Measurements from ENCODE around the gene GPR107. TPM values are rescaled to one million over a fixed set of nuclear protein-coding genes. Genes with fewer than 3 reads are reported as not detected.

The GPR107 gene
- total and polyA plus RNA-seq, 2 of the 8 experiments (the other 6 are each of a cell fraction or from before 2014, with no cell fraction given) = 19.3 to 30.7 TPM

DNA sequence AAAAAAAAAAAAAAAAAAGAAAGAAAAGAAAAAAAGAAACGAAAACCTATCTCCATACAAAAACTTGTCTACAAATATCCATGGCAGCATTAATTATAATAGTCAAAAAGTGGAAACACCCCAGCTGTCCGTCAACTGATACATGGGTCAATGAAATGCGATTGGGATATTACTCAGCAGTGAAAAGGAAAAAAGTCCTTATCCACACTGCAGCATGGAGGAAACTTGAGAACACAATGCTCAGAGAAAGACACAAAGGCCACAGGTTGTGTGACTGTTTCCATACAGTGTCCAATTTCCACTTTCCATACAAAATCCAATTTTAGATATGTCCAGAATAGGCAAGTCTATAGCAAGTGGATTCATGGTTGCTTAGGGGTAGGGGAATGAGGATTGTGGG lies 94.2 kb downstream of the GPR107 start:
- POLR2A ChIA-PET (ENCODE audit: partially characterized antibody) = no interaction called here
- no peak for TF ChIP-seq SP2 (IDR thresholded peaks at IDR 0.05; ENCODE audit: low read length)
- TF ChIP-seq YY1 (IDR thresholded peaks at IDR 0.05; ENCODE audit: low read depth, low read length) = no peak
- TF ChIP-seq SIN3A (conservative IDR thresholded peaks at IDR 0.05 in 1 of 2, IDR thresholded peaks at IDR 0.05 in 1 of 2; ENCODE audit: low read depth in 1 of 2, low read length in 2 of 2) = no peak
- TF ChIP-seq SAP30 (IDR thresholded peaks at IDR 0.05; ENCODE audit: insufficient read depth, insufficient replicate concordance, low read length) = no peak
- TF ChIP-seq, protein P1, sequence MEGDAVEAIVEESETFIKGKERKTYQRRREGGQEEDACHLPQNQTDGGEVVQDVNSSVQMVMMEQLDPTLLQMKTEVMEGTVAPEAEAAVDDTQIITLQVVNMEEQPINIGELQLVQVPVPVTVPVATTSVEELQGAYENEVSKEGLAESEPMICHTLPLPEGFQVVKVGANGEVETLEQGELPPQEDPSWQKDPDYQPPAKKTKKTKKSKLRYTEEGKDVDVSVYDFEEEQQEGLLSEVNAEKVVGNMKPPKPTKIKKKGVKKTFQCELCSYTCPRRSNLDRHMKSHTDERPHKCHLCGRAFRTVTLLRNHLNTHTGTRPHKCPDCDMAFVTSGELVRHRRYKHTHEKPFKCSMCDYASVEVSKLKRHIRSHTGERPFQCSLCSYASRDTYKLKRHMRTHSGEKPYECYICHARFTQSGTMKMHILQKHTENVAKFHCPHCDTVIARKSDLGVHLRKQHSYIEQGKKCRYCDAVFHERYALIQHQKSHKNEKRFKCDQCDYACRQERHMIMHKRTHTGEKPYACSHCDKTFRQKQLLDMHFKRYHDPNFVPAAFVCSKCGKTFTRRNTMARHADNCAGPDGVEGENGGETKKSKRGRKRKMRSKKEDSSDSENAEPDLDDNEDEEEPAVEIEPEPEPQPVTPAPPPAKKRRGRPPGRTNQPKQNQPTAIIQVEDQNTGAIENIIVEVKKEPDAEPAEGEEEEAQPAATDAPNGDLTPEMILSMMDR (IDR thresholded peaks at IDR 0.05; ENCODE audit: control extremely low read depth in 1 of 3, insufficient read depth in 1 of 3, low read depth in 1 of 3, low read length in 3 of 3) = no peak
- no peak for TF ChIP-seq BRCA1 (IDR thresholded peaks at IDR 0.05; ENCODE audit: low read depth, low read length)
- TF ChIP-seq CTBP2 (IDR thresholded peaks at IDR 0.05; ENCODE audit: borderline replicate concordance, insufficient read depth, insufficient read length, low read length) = no peak
- TF ChIP-seq KDM5A (IDR thresholded peaks at IDR 0.05; ENCODE audit: low read length) = no peak
- TF ChIP-seq, protein P2, sequence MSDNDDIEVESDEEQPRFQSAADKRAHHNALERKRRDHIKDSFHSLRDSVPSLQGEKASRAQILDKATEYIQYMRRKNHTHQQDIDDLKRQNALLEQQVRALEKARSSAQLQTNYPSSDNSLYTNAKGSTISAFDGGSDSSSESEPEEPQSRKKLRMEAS (IDR thresholded peaks at IDR 0.05) = no peak
- TF ChIP-seq SP4 (IDR thresholded peaks at IDR 0.05; ENCODE audit: low read length) = no peak

More for the DNA sequence above, 94.2 kb downstream of the GPR107 start:
- H2AK5ac ChIP-seq (ENCODE audit: low read depth, low read length) = no peak overlapping the region
- peaks cover 0 to 7% (median 4%) of the 10 kb centered on the region in 4 experiments; a peak in 3 of 7 replicates for H3K4me1 ChIP-seq (replicated peaks in 1 of 4; ENCODE audit: control insufficient read depth in 3 of 4, insufficient read depth in 4 of 4, low read length in 3 of 4)
- no peaks in the 10 kb centered on the region for H4K20me1 ChIP-seq (replicated peaks in 1 of 2; ENCODE audit: control insufficient read depth in 1 of 2, insufficient read depth in 2 of 2, low read length in 2 of 2)
- no peak overlapping the region for H2BK15ac ChIP-seq (ENCODE audit: low read length)
- no peak overlapping the region for H3K56ac ChIP-seq (replicated peaks; ENCODE audit: insufficient read length, low read depth, low read length)
- no peaks in the 10 kb centered on the region; a peak in 1 of 7 replicates for H3K27me3 ChIP-seq (replicated peaks in 1 of 4; ENCODE audit: control insufficient read depth in 3 of 4, extremely low read depth in 1 of 4, insufficient read depth in 3 of 4, low read length in 3 of 4)
- no peak overlapping the region for H3K9ac ChIP-seq (replicated peaks in 1 of 4; ENCODE audit: extremely low read depth in 1 of 4, low read depth in 3 of 4, low read length in 3 of 4)
- no peak overlapping the region for H3K14ac ChIP-seq (ENCODE audit: insufficient read length)
- no peak for FAIRE-seq
- H3K79me2 ChIP-seq (ENCODE audit: control insufficient read depth in 1 of 2, insufficient read depth in 2 of 2, low read length in 2 of 2) = no peaks in the 10 kb centered on the region
- no peak overlapping the region for H2AFZ ChIP-seq (ENCODE audit: low read length)
- no peak overlapping the region for H3K27ac ChIP-seq (ENCODE audit: low read depth, low read length)
- H3K9me3 ChIP-seq (ENCODE audit: insufficient read depth in 2 of 2, low read depth in 1 of 2, low read length in 1 of 2) = no peaks in the 10 kb centered on the region
- no peak overlapping the region for H4K5ac ChIP-seq (ENCODE audit: insufficient read length, low read depth, low read length)
- no peak overlapping the region for H4K8ac ChIP-seq (ENCODE audit: extremely low read depth, insufficient read depth, low read length)
- H2BK12ac ChIP-seq (ENCODE audit: low read depth, low read length) = no peak overlapping the region
- H4K91ac ChIP-seq (replicated peaks; ENCODE audit: insufficient read length, low read length) = no peak overlapping the region
- no peaks in the 10 kb centered on the region for H3K36me3 ChIP-seq (ENCODE audit: control insufficient read depth in 2 of 4, insufficient read depth in 4 of 4, low read length in 3 of 4)
- CTCF ChIA-PET (ENCODE audit: partially characterized antibody) = interaction anchor here (0.6 to 2.6 kb wide), 7 partner anchors 9 to 778 kb away, joined by 3 to 9 read pairs (median 3); no protein-coding TSS in a partner anchor
- H3K18ac ChIP-seq (ENCODE audit: extremely low read depth, low read length) = no peak overlapping the region
- WGBS, 2 experiments (ENCODE audit: extremely low coverage in 1 of 2, insufficient coverage in 1 of 2, insufficient read length in 1 of 2, insufficient replicate concordance in 2 of 2, low coverage in 1 of 2, low lambda C conversion rate in 2 of 2, missing lambda C conversion rate in 1 of 2) = 92% methylated on average over 2 of the region's 3 CpGs; no CpG with 5 or more reads in 1 of the 2 experiments
- no peak overlapping the region for H3K23ac ChIP-seq (ENCODE audit: insufficient read length)
- no peak overlapping the region for H3K4ac ChIP-seq (replicated peaks; ENCODE audit: insufficient read length, low read depth, low read length)
- H3K79me1 ChIP-seq (ENCODE audit: low read depth, low read length) = no peaks in the 10 kb centered on the region
- no peak overlapping the region for H2BK120ac ChIP-seq (replicated peaks; ENCODE audit: low read depth, low read length)
- H3K4me2 ChIP-seq (ENCODE audit: insufficient read depth in 1 of 2, low read depth in 2 of 2, low read length in 2 of 2) = no peak overlapping the region
- H3K4me3 ChIP-seq (ENCODE audit: extremely low read depth in 1 of 4, insufficient read depth in 2 of 4, low read depth in 3 of 4, low read length in 4 of 4) = no peak overlapping the region
- H2BK5ac ChIP-seq (ENCODE audit: low read depth, low read length) = no peak overlapping the region
- no peak for DNase-seq (ENCODE audit: low read depth in 1 of 2, low spot score in 2 of 2)
- no peak overlapping the region for H2BK20ac ChIP-seq (ENCODE audit: low read length)
- H3K23me2 ChIP-seq (ENCODE audit: low read depth, low read length) = no peaks in the 10 kb centered on the region
